ENCODE results near the gene TMEM132A.

TMEM132A gene

GRCh38 chr11:60935676-60936442 lies 11.6 kb downstream of the TMEM132A start:
- H3K4me1 ChIP-seq (ENCODE audit: low read length) = no peaks in the 10 kb centered on the region
- TF ChIP-seq EZH2 (optimal IDR thresholded peaks at IDR 0.05; ENCODE audit: low read depth, low read length) (no peak), CTCF (IDR thresholded peaks at IDR 0.05; ENCODE audit: low read length) (no peak), EZH2phosphoT487 (IDR thresholded peaks at IDR 0.05; ENCODE audit: low read length) (no peak)

DNA sequence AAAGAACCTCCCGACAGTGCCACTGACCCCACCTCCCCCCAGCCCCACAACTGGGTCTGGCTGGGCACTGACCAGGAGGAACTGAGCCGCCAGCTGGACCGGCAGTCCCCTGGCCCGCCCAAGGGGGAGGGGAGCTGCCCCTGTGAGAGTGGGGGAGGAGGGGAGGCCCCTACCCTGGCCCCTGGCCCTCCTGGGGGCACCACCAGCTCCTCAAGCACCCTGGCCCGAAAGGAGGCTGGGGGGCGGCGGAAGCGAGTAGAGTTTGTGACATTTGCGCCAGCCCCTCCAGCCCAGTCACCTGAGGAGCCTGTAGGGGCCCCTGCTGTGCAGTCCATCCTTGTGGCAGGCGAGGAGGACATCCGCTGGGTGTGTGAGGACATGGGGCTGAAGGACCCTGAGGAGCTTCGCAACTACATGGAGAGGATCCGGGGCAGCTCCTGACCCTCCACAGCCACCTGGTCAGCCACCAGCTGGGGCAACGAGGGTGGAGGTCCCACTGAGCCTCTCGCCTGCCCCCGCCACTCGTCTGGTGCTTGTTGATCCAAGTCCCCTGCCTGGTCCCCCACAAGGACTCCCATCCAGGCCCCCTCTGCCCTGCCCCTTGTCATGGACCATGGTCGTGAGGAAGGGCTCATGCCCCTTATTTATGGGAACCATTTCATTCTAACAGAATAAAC lies 12.3 kb downstream of the TMEM132A start:
- Histone ChIP-seq H3K27ac (ENCODE audit: low read length) (no peak overlapping the region), H3K4me3 (ENCODE audit: low read length) (no peak overlapping the region), H3K36me3 (replicated peaks; ENCODE audit: insufficient read depth, low read length) (no peaks in the 10 kb centered on the region), H3K79me2 (ENCODE audit: low read length) (no peaks in the 10 kb centered on the region), H3F3A (ENCODE audit: insufficient read depth, low read length) (no peaks in the 10 kb centered on the region), H3K9me3 (replicated peaks; ENCODE audit: insufficient read depth, low read length) (no peaks in the 10 kb centered on the region), H4K20me1 (ENCODE audit: insufficient read depth, low read length) (no peaks in the 10 kb centered on the region), H3K27me3 (replicated peaks; ENCODE audit: insufficient read depth, low read length) (peaks cover 32% of the 10 kb centered on the region), H3K9me2 (replicated peaks; ENCODE audit: insufficient read depth, low read length) (no peaks in the 10 kb centered on the region), H3K4me2 (ENCODE audit: low read depth, low read length) (no peak overlapping the region), H3K4me1 (ENCODE audit: low read length) (no peaks in the 10 kb centered on the region), H3K9ac (ENCODE audit: low read length) (no peak overlapping the region), H2AFZ (ENCODE audit: low read length) (no peak overlapping the region)
- no peak for DNase-seq
- TF ChIP-seq CTCF (IDR thresholded peaks at IDR 0.05; ENCODE audit: low read length) = no peak
- no peak for TF ChIP-seq EZH2phosphoT487 (IDR thresholded peaks at IDR 0.05; ENCODE audit: low read length)
- no peak for TF ChIP-seq EZH2 (optimal IDR thresholded peaks at IDR 0.05; ENCODE audit: low read depth, low read length)

More at GRCh38 chr11:60935676-60936442, 11.6 kb downstream of the TMEM132A start:
- no peaks in the 10 kb centered on the region for H3F3A ChIP-seq (ENCODE audit: insufficient read depth, low read length)
- H3K9me2 ChIP-seq (replicated peaks; ENCODE audit: insufficient read depth, low read length) = no peaks in the 10 kb centered on the region
- peaks cover 32% of the 10 kb centered on the region for H3K27me3 ChIP-seq (replicated peaks; ENCODE audit: insufficient read depth, low read length)
- H3K36me3 ChIP-seq (replicated peaks; ENCODE audit: insufficient read depth, low read length) = no peaks in the 10 kb centered on the region
- H3K4me3 ChIP-seq (ENCODE audit: low read length) = no peak overlapping the region
- no peaks in the 10 kb centered on the region for H4K20me1 ChIP-seq (ENCODE audit: insufficient read depth, low read length)
- H3K9ac ChIP-seq (ENCODE audit: low read length) = no peak overlapping the region
- H3K4me2 ChIP-seq (ENCODE audit: low read depth, low read length) = no peak overlapping the region
- H3K27ac ChIP-seq (ENCODE audit: low read length) = no peak overlapping the region
- DNase-seq = no peak
- no peaks in the 10 kb centered on the region for H3K9me3 ChIP-seq (replicated peaks; ENCODE audit: insufficient read depth, low read length)
- H3K79me2 ChIP-seq (ENCODE audit: low read length) = no peaks in the 10 kb centered on the region
- H2AFZ ChIP-seq (ENCODE audit: low read length) = no peak overlapping the region

GRCh38 chr11:60937144-60937527 lies 12.9 kb downstream of the TMEM132A start:
- TF ChIP-seq CTCF (IDR thresholded peaks at IDR 0.05; ENCODE audit: low read length) (no peak), EZH2phosphoT487 (IDR thresholded peaks at IDR 0.05; ENCODE audit: low read length) (no peak), EZH2 (optimal IDR thresholded peaks at IDR 0.05; ENCODE audit: low read depth, low read length) (no peak)

More at GRCh38 chr11:60937144-60937527, 12.9 kb downstream of the TMEM132A start:
- Histone ChIP-seq H3K9me2 (replicated peaks; ENCODE audit: insufficient read depth, low read length) (no peaks in the 10 kb centered on the region), H3K27me3 (replicated peaks; ENCODE audit: insufficient read depth, low read length) (peaks cover 32% of the 10 kb centered on the region), H3K4me2 (ENCODE audit: low read depth, low read length) (no peak overlapping the region), H3K9ac (ENCODE audit: low read length) (no peak overlapping the region), H3K9me3 (replicated peaks; ENCODE audit: insufficient read depth, low read length) (no peaks in the 10 kb centered on the region), H3K4me1 (ENCODE audit: low read length) (no peaks in the 10 kb centered on the region), H2AFZ (ENCODE audit: low read length) (no peak overlapping the region), H4K20me1 (ENCODE audit: insufficient read depth, low read length) (no peaks in the 10 kb centered on the region), H3K79me2 (ENCODE audit: low read length) (no peaks in the 10 kb centered on the region), H3F3A (ENCODE audit: insufficient read depth, low read length) (no peaks in the 10 kb centered on the region), H3K36me3 (replicated peaks; ENCODE audit: insufficient read depth, low read length) (no peaks in the 10 kb centered on the region), H3K27ac (ENCODE audit: low read length) (no peak overlapping the region), H3K4me3 (ENCODE audit: low read length) (no peak overlapping the region)
- no peak for DNase-seq
